Measurements from ENCODE around the gene RRBP1.

The RRBP1 gene

DNA sequence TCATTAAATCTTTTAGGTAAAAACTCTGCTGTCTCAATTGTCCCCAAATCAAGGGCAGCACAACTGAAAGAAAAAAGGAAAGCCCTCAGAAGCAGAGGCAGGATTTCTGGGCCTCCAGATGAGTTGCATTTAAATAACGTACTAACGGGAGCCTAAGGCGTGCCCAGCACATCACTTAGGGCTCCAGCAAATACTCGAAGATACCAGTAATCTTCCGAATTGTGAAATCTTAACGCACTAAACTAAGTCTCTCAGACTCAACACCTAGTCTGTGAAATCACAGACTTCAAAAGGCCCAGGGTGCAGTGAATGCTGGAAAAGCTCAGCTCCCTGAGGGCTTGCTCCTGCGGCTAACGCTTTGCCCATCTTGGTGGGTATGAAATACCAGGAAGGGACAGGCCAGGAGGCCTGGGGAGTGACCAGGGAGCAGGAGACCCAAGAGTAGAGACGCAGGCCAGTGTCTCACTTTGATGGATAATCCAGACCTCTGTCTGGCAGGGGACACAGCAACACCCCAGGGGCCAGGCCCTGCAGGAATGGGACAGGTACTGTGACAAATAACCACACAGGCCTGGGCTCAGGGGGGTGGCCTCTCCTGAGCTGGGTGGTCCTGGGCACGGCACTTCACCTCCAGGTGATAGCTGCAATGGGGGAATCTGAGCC lies 36.4 kb downstream of the RRBP1 start:
- no peak for DNase-seq

DNA sequence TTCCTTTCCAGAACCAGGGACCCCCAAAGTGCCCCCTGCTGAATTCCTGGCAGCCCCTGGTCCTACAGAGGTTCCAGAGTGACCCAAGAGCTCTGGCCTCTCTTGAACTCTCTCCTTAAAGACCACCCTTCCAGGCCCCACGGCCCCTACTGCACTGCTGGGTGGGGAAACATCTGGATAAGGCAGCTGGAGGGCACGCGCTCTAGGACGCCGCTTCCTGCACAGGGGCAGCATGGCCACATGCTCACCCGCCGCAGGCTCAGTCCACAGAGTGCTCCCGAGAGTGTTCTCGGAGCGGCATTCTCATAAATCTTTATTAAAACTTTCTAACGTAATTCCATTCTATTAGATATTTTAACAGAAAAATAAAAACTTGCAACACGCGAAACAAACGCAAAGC lies 37.0 kb downstream of the RRBP1 start:
- DNase-seq: no peak

DNA sequence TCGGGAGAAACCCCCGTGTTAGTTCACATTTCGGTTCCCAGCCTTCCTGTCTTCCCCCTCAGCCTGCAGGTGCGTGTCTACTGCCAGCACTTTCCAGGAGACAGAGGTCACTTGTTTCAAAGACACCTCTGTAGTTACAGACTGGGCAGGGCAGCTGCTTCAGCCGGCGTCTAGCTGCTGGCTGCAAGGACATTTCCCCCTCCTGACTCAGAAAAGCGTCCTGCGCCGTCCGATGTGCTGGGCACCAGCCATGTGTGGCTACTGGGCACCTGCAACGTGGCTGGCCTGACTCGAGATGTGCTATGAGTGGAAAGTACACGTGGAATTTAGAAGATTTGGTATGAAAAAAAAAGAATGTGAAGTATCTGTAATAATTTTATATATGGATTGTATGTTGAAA lies 37.6 kb downstream of the RRBP1 start:
- DNase-seq: no peak

DNA sequence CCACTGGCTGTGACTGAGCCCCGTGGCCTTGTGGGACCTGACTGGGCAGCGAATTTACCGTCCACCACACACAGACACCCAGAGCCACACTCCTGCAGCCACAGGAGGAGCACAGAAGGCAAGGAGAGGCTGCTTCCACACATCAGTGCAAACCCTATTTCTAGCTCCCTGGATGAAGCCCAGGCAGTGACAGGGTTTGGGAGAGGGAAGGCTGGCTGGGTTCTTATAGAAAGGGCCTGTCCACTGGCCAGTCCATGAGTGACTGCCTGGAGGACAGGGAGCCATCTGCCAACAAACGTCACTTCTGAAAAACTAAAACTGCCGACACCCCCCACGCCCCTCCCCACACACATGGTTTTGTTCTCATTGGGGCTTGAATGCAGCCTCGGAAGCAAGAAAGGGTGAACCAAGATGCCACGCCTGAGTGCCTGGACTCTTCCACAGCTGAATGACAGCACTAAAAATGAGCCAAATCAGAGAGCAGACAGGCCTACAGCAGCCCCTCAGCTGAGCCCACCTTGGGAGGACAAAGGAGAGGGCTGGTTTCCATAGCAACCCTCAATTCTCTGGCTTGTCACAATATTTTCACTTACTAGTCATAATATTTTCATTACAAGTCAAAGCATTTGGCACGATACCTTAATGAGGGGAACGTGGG lies 38.4 kb downstream of the RRBP1 start:
- no peak for DNase-seq

DNA sequence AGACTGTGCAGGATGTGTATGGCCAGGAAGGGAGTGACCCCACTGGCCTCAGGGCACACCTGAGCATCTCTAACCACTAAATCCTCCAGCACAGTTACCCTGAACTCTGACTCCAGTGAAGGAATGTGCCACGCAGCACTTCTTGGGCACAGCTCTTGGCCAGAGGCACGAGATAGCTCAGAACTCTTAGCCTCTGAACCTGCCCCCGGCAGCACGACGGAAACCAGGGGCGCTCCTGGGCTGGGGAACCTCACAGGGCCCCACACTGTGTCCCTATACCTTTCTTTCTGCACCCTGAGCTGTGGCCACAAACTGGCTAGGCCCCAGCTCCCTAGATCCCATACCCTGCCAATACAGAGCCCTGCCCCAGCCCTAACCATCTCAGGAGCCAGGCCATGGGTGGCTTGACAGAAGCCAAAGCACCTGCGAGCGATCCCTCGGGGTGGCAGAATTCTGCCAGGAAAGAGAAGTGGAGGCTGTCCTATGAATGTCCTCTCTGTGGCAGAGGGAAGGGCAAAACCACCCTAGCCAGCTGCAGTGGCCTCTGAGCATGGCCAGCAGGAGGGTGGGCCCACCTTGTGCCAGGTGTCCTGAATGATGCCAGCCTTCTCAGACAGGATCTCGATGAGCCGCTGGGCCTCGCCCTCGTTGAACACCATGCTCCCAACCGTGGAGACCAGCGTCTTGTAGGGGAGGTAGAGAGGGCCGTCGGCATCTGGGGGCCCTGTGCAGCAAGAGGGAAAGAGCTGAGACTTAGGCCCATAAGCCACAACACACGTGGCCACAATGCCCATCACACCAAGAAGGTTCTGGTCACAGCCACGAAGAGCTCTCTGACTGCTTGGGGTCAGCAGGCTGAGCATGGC lies 39.4 kb downstream of the RRBP1 start:
- DNase-seq: no peak

DNA sequence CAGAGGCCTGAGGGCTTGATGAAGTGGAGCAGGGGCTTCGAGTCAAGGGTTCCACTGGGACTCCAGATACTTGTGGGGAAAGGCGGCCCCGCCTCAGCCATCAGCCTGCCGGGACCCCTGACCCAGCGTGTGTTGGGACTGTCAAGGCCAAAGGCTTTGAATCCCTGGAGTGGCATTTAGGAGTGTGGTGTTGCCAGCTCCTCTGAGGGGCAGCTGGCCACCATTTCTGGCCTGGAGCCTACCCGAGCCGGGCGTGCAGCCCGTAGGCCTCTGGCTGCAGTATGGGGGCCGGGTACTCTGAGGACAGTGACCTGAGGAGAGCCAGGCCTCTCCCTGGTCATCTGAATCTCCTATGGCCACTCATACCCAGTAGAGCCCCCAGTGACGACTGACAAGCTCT lies 40.0 kb downstream of the RRBP1 start:
- no peak for DNase-seq

DNA sequence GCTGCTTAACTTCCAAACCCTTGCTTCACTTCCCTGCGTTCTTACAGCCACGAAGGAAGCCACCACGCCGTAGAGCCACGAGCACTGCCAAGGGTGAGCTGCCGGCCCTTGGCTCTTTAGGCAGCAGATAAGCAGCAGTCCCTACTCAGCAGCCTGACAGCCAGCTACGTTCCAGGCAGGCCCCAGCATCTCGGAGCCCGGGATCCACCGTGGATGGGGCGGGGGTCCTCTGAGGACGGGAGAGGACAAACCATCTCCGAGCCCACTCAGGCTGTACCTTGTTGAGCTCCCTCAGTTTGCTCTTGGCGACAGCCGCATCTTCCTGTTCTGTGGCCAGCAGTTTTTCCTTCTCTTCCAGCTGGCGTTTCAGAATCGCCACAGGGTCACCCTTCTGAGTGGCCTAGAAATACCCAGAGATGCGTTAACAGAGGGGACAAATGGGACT lies 40.5 kb downstream of the RRBP1 start:
- no peak for DNase-seq

DNA sequence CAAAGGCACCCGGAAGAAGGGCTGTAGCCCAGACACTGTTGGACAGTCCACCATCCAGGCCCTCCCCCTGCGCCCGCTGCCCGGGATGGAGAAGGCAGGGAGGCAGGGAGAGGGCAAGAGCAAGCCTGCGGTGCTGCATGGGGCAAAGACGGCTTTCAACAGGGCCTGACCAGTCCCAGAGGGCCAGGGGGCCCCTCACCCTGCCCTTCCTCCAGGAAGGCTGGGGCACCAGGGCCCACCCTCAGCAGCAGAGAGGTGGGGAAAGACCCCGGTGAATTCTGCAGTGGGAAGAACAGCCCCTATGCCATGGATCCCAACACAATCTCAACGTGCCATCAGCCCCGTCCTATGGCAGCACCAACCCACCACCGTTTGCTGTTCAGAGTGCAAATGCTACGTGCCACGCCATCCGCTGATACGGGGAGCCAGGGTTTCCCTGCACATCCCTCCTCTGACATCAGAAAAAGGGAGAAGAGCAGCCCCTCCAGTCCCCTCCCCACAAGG lies 41.1 kb downstream of the RRBP1 start:
- DNase-seq: no peak

DNA sequence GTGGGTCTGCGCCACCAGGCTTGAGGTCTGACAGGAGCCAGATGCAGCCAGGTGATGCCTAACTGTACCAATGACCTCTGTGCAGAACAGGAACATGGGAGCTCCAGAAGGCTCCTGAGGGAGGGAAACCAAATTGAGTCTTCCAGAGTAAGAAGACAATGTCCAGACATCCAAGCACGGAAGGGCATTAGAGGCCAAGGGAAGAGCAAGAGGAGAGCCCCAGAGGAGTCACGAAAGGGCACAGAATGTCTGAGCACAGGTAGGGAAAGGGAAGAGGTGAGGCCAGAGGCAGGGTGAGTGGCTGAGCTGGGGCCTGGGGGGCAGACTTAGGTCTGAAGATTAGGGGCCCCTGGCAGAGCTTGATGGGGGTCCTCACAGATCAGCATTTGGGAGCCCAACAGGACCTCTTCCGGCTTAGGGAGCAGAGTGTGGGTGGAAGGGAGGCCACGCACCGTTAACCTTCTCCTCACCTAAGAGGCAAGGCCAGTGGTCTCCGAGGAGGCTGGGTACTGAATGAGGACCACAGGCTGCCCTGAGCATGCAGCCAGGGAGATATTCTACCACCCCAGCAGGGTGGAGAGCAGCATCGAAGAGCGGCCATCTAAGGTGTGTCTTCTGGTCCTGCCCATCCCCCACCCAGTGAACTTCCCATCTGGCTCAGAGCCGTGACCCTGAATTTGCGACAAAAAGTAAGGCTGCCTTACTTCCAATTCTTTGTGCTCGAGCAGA lies 41.7 kb downstream of the RRBP1 start:
- no peak for DNase-seq

DNA sequence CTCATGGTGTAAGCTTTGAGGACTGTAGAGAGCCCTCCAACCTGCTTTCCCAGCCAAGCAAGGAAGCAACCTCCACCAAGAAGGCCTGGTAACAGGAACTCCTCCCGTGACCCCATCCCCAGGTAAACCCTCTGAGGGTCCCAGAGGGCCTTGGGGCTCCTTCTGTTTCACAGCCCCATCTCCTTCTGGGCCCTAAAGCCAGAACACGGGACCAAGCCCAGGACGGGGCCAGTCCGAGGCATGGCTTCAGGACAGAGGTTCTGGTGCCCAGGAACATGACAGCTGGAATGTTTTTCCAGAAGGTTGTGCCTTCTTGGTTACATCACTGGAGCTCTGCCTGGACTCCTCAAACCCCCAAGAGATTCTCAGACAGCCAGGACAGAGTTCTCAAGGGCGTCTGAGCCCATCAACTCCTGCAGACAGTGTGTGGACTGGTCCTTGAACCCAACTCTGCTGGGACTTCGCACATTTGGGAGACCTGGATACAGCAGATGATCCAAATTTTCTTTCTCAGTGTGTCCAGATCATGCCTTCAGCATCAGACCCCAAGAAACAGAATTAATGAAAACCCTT lies 43.1 kb downstream of the RRBP1 start:
- DNase-seq: no peak

DNA sequence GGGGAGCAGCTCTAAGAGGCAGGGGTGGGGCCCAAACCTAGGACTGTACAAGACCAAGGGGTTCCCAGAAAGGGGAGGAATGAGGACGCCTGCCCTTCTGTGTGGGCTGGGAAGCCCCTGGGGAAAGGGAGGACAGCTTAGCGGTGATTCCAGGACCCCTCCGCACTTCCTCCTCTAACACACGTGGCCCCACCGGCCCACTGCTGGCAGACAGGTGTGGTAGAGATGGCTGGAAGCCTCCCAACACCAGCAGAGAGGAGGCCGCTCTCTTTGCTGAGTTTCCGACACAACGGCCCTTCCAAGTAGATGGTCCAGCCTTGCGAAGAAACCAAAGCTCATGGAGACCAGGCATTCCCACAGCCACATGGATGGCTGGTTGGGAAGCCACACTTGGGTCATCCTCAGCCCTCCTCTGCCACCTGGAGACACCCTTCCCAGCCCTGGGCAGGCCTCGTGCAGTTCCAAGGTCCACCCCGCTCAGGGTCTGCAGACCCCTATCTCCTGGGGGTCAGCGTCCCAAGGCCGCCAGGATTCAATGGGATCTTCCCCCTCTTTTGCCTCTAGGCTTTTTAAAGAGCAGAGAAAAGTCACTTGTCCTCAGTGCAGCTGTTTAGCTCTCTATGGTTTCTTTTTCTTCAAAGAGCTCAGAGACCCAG lies 43.9 kb downstream of the RRBP1 start:
- no peak for DNase-seq

DNA sequence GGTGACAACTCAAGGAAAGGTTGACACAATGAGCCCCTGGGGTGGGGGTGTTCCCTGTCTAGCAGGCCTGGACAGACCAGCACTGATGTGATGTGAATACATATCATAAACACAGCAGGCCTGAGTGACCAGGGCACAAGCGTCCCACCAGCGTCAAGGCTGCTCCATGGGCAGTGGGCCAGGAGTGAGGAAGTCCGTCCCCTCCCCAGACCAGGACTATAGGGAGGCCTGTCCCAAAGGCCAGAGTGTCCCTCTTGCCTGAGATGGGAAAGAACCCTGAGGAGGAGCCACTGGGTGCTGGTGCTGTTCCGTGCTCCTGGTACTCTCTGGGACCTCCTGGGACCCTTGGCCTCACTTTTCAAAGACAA lies 44.6 kb downstream of the RRBP1 start:
- DNase-seq: no peak

DNA sequence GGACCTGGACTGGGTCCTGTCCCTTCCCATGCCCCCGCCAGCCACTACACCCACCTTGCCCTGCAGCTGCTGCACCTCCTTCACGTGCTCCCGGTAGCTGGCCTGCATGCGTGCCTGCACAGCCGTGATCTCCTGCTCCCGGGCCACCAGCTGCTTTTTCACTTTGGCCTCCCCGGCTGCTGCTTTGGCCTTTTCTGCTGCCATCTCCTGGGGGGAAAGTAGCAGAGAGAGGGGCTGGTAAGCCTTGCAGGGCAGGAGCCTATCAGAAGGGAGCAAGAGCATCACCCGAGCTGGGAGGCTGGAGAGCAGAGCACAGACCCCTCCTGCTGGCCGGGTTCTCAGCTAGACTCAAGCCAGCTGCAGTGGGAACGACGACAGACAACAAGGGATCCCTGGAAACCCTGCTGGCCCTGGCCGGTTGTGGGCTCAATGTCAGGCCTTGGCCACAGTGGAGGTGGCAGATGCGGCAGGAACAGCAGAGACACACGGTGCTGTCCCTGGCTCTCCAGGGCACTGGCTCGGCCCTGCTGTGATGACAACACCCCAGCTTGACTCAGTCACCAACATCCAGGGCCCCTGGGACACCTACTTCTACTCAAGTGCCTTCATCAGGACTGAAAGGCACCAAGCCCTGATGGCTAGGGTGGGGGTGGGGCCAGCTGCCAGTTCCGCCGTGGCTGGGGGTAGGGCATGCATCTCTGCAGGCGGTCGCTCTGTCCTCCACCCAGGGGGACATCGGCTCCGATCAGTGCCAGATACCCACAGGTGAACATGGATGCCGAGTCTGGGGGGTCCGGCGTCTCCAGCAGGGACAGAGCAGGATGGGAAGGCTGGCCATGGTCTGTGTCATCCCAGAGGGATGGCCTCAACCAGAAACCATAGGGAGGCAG lies 45.3 kb downstream of the RRBP1 start:
- DNase-seq: no peak

DNA sequence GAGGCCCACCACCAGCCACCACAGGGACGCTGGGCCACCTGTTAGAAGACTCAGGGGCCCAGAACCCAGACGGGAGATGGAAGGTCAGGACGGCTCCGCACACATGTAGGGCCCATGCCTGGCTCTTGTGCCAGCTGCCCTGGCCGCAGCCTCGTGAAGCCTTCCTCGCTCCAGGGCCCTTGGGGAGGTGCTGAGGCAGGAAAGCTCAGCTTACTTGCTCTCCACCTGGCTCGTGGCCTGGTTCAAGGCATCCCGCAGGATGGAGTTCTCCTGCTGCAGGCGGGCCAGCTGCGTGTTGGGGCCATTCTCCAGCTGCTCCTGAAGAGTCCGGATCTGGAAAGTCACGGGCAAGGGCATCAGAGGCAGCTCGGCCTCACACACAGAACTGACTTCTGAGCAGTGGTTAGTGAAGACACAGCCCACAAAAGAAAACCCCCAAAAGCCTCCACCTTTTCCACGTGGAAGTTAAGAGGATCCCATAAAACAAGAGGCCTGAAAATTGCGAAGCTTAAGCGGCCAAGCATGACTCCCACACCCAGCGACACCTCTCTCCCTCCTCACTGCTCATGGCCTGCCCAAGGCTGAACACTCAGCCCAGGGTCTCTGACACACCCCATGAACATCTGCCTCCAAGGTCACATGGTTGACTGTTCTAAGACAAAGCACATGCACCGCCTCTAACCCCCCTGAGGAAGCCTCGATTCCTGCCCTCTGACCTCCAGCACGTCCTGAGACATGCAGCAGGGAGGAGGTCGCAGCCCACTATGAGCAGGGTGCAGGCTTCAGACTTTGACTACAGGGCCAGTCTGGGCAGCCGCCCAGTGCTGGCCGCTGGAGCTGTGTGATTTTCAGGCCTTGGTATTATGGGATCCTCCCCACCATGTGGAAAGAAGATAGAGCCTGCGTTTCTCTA lies 46.5 kb downstream of the RRBP1 start:
- DNase-seq: no peak

DNA sequence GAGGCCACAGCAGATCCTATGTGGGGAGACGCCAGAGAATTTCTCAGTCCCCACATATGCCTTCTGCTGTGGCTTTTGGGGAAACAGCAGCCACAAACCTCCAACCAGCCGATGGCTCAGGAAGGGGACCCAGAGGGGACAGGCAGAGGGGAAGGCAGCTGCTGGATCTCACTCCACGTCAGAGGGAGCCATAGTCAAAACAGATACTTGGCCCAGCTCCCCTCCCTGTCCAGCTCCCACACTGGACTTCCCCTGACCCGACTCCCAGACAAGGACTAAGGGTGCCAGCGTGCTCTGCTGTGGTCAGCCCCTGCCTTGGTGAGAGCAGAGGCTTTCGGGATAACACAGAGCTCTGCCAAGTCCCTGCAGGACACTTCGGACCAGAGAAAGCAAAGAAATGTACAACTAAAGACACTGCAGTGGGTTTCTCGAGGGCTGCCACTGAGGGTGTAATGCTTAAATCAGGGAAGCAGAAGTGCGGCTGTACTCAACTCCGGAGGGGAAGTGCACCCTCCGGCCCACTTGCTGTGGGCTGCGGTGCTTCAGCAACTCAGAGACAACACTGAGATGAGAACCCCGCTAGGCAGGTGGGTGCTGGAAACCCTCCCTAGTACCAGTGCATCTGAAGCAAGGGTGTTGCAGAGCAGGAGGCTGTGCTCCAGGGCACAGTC lies 47.2 kb downstream of the RRBP1 start:
- DNase-seq: peak in 1 of 2 donors; percentile 17

DNA sequence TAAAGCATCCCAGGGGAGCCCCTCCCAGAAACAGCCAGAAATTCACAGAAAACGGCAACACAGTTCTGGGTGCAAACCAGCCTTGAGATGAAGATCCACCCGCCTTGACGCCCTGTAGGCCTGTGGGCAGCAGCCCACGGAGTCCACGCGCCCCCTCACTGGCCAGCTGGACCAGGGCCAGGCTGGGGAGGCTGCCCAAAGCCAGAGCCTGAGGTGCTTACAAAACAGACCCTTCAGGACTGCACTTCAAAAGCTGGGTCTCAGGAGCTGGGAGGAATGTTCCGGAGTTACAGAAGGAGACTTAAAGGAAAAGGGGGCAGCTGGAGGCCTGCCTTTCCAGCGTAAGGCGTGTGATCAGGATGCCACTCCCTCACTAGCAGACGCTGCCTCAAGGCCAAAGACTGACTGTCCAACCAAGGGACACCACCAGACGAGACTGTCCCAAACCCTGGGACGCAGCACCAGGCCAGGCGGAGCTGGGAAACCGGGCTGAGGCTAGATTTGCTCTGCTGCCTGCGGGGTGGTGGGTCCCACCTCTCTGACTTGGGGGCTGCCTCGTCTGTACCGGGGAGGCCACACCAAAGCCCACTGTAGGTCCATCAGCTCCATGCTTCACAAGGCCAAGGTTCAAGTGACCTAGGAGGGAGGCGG lies 48.1 kb downstream of the RRBP1 start:
- no peak for DNase-seq

DNA sequence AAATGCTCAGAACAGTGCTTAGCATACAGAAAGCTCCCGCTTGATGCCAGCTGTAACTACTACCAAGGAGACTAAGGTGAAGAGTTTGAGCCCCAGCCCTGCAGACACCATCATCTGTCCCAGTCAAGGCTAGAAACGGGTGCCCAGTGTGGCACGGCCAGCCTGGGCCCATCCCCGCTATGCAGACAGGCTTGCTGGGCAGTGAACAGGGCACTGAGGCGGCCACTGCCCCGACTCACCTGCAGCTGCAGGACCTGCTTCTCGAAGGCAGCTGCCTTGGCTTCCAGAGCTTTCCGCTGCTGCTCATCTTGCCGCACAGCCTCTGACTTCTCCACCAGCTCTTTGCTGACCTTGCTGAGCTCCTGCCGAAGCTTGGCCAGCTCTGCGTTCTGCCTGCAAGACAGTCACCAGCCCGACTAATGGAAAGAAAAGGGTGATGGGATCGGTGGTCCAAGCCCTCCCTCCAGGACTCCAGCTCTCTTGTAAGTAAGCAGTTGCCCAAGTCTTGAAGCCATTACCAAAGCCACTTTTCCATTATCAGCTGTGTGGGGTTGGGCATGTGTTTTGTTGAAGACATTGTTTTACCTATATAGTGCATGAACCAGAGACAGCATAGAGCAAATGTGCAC lies 48.7 kb downstream of the RRBP1 start:
- DNase-seq: no peak

DNA sequence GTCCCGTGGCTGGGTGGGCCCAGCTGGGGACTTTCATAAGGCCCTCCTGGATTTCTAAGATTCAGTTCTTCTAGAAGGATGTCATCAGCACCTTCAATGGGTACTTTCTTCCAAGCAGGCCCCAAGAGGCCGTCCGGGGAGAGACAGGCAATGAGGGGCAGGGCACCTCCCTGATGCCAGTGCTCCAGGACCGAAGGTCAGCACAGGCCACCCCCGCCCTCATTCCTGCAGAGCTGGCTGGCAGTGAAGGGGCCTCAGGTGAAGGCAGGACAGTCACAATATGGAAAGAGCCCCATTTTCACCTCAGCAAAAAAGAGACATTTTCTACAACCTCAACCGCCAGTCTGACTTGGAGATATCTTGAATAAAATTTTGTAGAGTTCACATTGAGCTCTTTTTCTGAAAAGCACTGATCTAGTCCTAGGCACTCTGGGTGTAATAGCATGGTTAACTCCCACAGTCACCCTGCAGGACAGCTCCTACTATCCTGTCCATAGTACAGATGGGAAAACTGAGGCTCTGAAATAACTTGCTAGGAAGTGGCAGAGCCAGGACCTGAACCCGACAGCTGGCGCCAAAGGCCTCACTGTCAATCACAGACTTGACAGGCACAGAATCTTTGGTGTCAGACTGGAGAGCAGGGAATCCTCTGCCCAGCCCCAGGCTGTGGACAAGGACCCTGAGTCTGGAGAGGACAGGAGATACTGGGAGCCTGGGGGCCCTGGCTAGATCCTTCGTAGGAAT lies 50.3 kb downstream of the RRBP1 start:
- DNase-seq: no peak

All from CD4-positive, alpha-beta T cell treated with Interferon alpha-2 for 1 hour (primary cell).